Measurements from ENCODE around the gene UQCRC1.

DNA sequence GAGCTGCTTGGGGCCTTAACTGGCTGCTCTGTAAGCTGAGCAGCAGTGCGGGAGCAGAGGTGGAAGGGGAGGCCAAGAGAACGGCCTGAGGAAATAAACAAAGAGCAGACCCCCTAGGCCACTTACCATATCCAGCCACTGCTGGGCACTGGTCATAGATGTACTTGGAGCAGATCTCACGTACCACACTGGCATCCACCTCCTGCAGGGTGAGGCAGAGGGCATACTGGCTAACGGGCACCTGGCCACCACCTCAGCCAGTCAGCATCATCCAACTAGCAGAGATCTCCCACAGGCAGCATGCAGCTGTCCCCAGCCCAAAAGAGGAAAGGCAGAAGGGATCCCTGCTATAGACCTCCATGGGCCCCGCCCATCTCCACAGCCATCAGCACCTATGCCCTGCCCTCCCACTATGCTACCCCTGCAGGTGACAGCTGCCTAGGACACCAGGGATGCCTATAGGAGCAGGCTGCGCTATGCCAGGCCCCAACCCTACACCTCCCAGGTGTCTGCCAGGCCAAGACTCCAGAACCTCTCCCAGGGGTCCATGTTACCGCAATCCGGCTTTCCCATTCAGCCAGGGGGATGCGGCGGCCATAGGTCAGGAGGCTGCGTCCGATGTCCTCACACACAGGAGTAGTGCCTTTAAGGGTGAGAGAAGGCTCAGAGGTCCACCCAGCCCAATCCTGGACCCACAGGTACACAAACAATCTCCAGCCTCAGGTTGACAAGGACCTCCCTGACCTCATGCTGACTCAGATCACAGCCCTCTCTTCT, 9.7 kb downstream of the UQCRC1 start:
- no peak for TF ChIP-seq TAF1 (IDR thresholded peaks at IDR 0.05; ENCODE audit: borderline replicate concordance, low read depth, low read length)
- TF ChIP-seq POLR2A (IDR thresholded peaks at IDR 0.05; ENCODE audit: low read depth, low read length), result no peak
- TF ChIP-seq POLR2AphosphoS5 (IDR thresholded peaks at IDR 0.05; ENCODE audit: low read depth, low read length), result no peak
